ENCODE data around the gene GNAT2. TPM values are rescaled to one million over a fixed set of nuclear protein-coding genes. Genes with fewer than 3 reads are reported as not detected.
A peak's percentile ranks its signal among the peaks of the same experiment; 100 is the strongest.

GNAT2 gene
- total RNA-seq, 1 donor from 2014 or later = not detected

DNA sequence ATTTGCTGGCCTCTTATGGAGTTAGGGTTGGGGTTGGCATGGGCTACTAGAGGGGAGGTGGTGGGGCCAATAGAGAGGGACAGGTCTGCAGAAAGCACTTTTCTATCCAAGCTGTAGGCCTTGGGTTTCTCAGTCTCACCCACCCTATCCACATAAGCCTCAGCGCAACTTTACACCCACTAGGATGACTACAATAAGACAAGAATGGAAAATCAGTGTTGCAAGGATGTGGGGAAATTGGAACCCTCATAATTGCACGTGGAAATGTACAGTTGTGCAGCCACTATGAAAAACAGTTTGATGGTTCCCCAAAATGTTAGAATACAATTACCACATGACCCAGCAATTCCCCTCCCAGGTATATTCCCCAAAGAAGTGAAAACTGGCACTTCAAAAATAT, 22.4 kb upstream of the GNAT2 start:
- no peak overlapping the region for H3K9ac ChIP-seq (ENCODE audit: low read length)
- no peaks in the 10 kb centered on the region for H3K36me3 Mint-ChIP-seq (ENCODE audit: low read depth, unreplicated experiment)
- no peaks in the 10 kb centered on the region for H4K20me1 ChIP-seq (ENCODE audit: insufficient read depth, low read length)
- H3K4me2 ChIP-seq (ENCODE audit: low read length) = no peak overlapping the region
- H3K36me3 ChIP-seq (ENCODE audit: insufficient read depth, low read length) = no peaks in the 10 kb centered on the region
- H3K4me3 ChIP-seq (ENCODE audit: insufficient read depth, low read depth, low read length) = no peak overlapping the region
- H3K9me3 ChIP-seq (ENCODE audit: insufficient read depth, low read depth, low read length) = no peaks in the 10 kb centered on the region
- no peaks in the 10 kb centered on the region for H3K9me3 Mint-ChIP-seq (ENCODE audit: unreplicated experiment)
- H3K4me1 Mint-ChIP-seq (ENCODE audit: low read depth, unreplicated experiment) = no peaks in the 10 kb centered on the region
- FAIRE-seq (no peak), DNase-seq (ENCODE audit: low read depth) (no peak)
- no peak overlapping the region for H3K4me3 Mint-ChIP-seq (ENCODE audit: unreplicated experiment)
- no peak overlapping the region for H3K27ac Mint-ChIP-seq (ENCODE audit: unreplicated experiment)
- TF ChIP-seq, protein P1, sequence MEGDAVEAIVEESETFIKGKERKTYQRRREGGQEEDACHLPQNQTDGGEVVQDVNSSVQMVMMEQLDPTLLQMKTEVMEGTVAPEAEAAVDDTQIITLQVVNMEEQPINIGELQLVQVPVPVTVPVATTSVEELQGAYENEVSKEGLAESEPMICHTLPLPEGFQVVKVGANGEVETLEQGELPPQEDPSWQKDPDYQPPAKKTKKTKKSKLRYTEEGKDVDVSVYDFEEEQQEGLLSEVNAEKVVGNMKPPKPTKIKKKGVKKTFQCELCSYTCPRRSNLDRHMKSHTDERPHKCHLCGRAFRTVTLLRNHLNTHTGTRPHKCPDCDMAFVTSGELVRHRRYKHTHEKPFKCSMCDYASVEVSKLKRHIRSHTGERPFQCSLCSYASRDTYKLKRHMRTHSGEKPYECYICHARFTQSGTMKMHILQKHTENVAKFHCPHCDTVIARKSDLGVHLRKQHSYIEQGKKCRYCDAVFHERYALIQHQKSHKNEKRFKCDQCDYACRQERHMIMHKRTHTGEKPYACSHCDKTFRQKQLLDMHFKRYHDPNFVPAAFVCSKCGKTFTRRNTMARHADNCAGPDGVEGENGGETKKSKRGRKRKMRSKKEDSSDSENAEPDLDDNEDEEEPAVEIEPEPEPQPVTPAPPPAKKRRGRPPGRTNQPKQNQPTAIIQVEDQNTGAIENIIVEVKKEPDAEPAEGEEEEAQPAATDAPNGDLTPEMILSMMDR (IDR thresholded peaks at IDR 0.05; ENCODE audit: insufficient read depth, low read depth, low read length) = no peak
- no peak for TF ChIP-seq EZH2 (IDR thresholded peaks at IDR 0.05; ENCODE audit: insufficient read depth, low read length)
- H3K27ac ChIP-seq (ENCODE audit: low read depth, low read length) = no peak overlapping the region
- peaks cover 7% of the 10 kb centered on the region for H3K4me1 ChIP-seq (ENCODE audit: insufficient read depth, low read length)
- H3K27me3 Mint-ChIP-seq (ENCODE audit: low read depth, unreplicated experiment) = peaks cover 17% of the 10 kb centered on the region
- no peak overlapping the region for H2AFZ ChIP-seq (ENCODE audit: low read depth, low read length)
- no peaks in the 10 kb centered on the region for H3K27me3 ChIP-seq (ENCODE audit: insufficient read depth, low read length)
- H3K79me2 ChIP-seq (ENCODE audit: insufficient read depth, low read length) = no peaks in the 10 kb centered on the region

DNA sequence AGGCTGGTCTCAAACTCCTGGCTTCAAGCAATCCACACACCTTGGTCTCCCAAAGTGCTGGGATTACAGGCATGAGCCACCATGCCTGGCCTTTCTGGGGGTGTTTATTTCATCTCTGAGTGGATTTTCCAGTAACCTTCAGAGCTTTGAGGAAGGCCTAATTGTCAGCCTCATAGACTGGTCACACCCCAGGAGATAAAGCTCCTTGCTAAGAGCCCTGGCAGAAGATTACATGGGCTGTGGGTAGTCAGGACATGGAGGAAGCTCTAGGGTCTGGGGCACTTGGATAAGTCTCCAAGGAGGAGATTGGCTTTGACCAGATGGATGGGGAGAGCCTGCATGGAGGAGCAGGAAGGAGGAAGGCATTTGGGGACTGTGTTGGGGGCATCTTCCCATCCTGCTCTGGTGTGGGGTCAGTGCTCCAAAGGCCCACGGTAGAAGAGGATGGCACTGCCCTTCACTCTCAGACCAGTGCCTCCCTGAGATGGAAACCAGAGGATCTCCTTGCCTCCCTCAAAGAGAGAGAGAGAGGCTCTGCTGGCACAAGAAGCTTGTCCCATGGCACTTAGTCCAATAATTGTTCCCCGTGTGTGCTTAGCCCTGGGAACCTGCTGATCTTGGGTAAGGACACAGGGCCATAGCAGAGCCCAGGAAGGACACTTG, 21.8 kb upstream of the GNAT2 start:
- no peak for TF ChIP-seq EZH2 (IDR thresholded peaks at IDR 0.05; ENCODE audit: insufficient read depth, low read length)
- TF ChIP-seq, protein P1 (IDR thresholded peaks at IDR 0.05; ENCODE audit: insufficient read depth, low read depth, low read length) = no peak
- H3K4me3 ChIP-seq (ENCODE audit: insufficient read depth, low read depth, low read length) = no peak overlapping the region
- no peak overlapping the region for H3K9ac ChIP-seq (ENCODE audit: low read length)
- no peak for DNase-seq (ENCODE audit: low read depth)
- peaks cover 5% of the 10 kb centered on the region for H3K4me1 Mint-ChIP-seq (ENCODE audit: low read depth, unreplicated experiment)
- no peak overlapping the region for H3K27ac ChIP-seq (ENCODE audit: low read depth, low read length)
- no peaks in the 10 kb centered on the region for H3K36me3 ChIP-seq (ENCODE audit: insufficient read depth, low read length)
- H3K9me3 ChIP-seq (ENCODE audit: insufficient read depth, low read depth, low read length) = no peaks in the 10 kb centered on the region
- no peaks in the 10 kb centered on the region for H3K36me3 Mint-ChIP-seq (ENCODE audit: low read depth, unreplicated experiment)
- no peak overlapping the region for H3K4me2 ChIP-seq (ENCODE audit: low read length)
- no peaks in the 10 kb centered on the region for H3K79me2 ChIP-seq (ENCODE audit: insufficient read depth, low read length)
- H3K9me3 Mint-ChIP-seq (ENCODE audit: unreplicated experiment) = no peaks in the 10 kb centered on the region
- peaks cover 17% of the 10 kb centered on the region for H3K27me3 Mint-ChIP-seq (ENCODE audit: low read depth, unreplicated experiment)
- H4K20me1 ChIP-seq (ENCODE audit: insufficient read depth, low read length) = no peaks in the 10 kb centered on the region
- no peak for FAIRE-seq
- no peak overlapping the region for H3K4me3 Mint-ChIP-seq (ENCODE audit: unreplicated experiment)
- no peak overlapping the region for H2AFZ ChIP-seq (ENCODE audit: low read depth, low read length)
- H3K27me3 ChIP-seq (ENCODE audit: insufficient read depth, low read length) = no peaks in the 10 kb centered on the region
- H3K4me1 ChIP-seq (ENCODE audit: insufficient read depth, low read length) = peaks cover 8% of the 10 kb centered on the region
- no peak overlapping the region for H3K27ac Mint-ChIP-seq (ENCODE audit: unreplicated experiment)

DNA sequence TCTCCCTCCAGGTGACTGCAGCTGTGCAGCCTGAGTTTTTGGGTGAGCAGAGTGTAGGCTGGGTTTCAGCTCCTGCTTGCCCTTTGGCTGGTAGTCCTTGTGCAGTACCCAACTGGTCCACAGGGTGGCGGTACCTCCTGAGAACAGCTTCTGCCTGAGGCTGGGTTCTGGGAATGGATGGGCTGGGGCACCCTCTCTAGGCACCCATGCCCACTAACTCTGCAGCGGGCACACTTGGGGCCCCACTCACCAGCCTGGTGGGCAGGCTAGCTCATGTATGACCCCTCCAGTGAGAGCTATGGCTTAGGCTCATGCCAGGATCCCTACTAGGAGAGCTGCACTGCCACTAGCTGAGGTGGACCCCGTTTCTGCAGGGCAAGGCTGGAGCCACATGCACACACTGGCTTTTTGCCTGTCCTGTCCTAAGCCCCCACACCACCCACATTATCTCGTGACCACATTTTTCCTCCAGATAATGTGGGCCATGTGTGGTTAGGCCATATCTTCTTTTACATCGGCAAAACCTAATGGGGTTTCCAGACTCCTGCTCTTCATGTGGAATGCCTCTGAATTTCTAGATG, 21.0 kb upstream of the GNAT2 start:
- Histone ChIP-seq H3K36me3 (ENCODE audit: insufficient read depth, low read length) (no peaks in the 10 kb centered on the region), H3K27me3 (ENCODE audit: insufficient read depth, low read length) (no peaks in the 10 kb centered on the region), H4K20me1 (ENCODE audit: insufficient read depth, low read length) (no peaks in the 10 kb centered on the region), H3K4me2 (ENCODE audit: low read length) (no peak overlapping the region), H3K4me3 (ENCODE audit: insufficient read depth, low read depth, low read length) (no peak overlapping the region), H3K27ac (ENCODE audit: low read depth, low read length) (no peak overlapping the region), H3K9me3 (ENCODE audit: insufficient read depth, low read depth, low read length) (no peaks in the 10 kb centered on the region), H3K4me1 (ENCODE audit: insufficient read depth, low read length) (peaks cover 12% of the 10 kb centered on the region), H3K79me2 (ENCODE audit: insufficient read depth, low read length) (no peaks in the 10 kb centered on the region), H3K9ac (ENCODE audit: low read length) (no peak overlapping the region), H2AFZ (ENCODE audit: low read depth, low read length) (peak overlapping the region; percentile 2)
- H3K36me3 Mint-ChIP-seq (ENCODE audit: low read depth, unreplicated experiment) = no peaks in the 10 kb centered on the region
- H3K4me1 Mint-ChIP-seq (ENCODE audit: low read depth, unreplicated experiment) = peaks cover 11% of the 10 kb centered on the region
- peaks cover 17% of the 10 kb centered on the region for H3K27me3 Mint-ChIP-seq (ENCODE audit: low read depth, unreplicated experiment)
- no peak overlapping the region for H3K4me3 Mint-ChIP-seq (ENCODE audit: unreplicated experiment)
- DNase-seq (ENCODE audit: low read depth) (no peak), FAIRE-seq (no peak)
- TF ChIP-seq EZH2 (IDR thresholded peaks at IDR 0.05; ENCODE audit: insufficient read depth, low read length) = no peak
- TF ChIP-seq, protein P1 (IDR thresholded peaks at IDR 0.05; ENCODE audit: insufficient read depth, low read depth, low read length) = peak; percentile 80
- no peak overlapping the region for H3K27ac Mint-ChIP-seq (ENCODE audit: unreplicated experiment)
- H3K9me3 Mint-ChIP-seq (ENCODE audit: unreplicated experiment) = no peaks in the 10 kb centered on the region

Measured in astrocyte (in vitro differentiated cells and primary cell).